Measurements from ENCODE around the gene VHLL.

Gene VHLL

DNA sequence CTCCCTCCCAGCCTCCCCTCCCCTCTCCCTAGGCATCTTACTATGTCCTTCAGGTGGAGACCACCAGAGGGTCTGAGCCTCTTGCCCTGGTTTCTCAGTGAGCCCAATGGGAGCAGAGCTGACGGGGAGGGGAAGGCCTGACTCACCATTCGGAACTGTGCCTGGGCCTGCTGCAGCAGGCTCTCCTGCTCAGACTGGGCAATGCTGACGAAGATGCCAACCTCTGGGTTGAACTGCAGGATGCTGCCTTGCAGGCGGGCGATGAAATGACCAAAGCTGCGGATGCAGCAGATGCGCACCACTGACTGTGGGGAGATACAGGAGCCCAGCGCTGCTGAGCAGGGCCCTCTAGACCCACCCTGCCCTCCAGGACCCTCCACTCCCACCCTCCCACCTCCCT is 40.2 kb downstream of the VHLL start:
- TF ChIP-seq, protein P1, sequence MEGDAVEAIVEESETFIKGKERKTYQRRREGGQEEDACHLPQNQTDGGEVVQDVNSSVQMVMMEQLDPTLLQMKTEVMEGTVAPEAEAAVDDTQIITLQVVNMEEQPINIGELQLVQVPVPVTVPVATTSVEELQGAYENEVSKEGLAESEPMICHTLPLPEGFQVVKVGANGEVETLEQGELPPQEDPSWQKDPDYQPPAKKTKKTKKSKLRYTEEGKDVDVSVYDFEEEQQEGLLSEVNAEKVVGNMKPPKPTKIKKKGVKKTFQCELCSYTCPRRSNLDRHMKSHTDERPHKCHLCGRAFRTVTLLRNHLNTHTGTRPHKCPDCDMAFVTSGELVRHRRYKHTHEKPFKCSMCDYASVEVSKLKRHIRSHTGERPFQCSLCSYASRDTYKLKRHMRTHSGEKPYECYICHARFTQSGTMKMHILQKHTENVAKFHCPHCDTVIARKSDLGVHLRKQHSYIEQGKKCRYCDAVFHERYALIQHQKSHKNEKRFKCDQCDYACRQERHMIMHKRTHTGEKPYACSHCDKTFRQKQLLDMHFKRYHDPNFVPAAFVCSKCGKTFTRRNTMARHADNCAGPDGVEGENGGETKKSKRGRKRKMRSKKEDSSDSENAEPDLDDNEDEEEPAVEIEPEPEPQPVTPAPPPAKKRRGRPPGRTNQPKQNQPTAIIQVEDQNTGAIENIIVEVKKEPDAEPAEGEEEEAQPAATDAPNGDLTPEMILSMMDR (IDR thresholded peaks at IDR 0.05), result no peak
- DNase-seq (ENCODE audit: low spot score), result no peak
- H3K4me3 ChIP-seq, result no peak overlapping the region
- no peak overlapping the region for H3K27ac ChIP-seq

DNA sequence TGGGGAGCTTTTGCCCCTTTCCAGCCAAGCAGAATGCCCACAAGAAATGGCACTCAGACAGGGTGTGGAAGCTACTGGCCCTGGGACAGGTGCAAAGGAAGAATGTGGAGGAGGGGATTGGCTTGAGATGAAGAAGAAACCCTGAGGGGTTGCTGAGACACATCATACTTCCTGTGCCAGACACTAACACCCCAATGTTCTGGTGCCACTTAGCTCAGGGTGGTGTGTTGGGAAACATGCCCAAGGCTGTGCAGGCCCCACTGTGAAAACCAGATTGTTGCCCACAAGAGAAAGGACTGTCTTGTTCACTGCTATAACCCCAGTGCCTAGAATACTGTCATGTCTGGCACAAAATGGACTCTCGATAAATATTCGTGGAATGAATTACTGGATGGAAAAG is 41.4 kb downstream of the VHLL start:
- TF ChIP-seq, protein P1 (IDR thresholded peaks at IDR 0.05), result no peak
- H3K27ac ChIP-seq, result no peak overlapping the region
- no peak for DNase-seq (ENCODE audit: low spot score)
- H3K4me3 ChIP-seq, result no peak overlapping the region

DNA sequence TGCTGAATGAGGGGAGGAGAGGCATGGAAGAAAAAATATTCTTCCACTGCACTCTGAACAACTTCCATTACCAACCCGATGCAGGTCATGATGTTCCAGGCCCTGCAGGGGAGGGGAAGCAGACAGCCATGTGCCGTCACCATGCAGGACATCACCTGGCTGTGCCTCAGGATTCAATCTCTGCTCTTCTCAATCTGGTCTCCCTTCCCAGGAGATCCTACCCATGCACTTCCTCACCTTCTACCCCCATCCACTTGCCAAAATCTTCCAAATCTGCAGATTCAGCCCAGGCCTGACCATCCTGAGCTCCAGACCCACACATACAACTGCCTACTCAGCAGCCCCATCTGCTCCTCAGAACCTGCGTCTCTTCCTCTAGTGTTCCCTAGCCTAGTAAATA is 45.5 kb downstream of the VHLL start:
- DNase-seq (ENCODE audit: low spot score), result no peak
- Histone ChIP-seq H3K4me3 (no peak overlapping the region), H3K27ac (no peak overlapping the region)
- TF ChIP-seq, protein P1 (IDR thresholded peaks at IDR 0.05), result no peak

DNA sequence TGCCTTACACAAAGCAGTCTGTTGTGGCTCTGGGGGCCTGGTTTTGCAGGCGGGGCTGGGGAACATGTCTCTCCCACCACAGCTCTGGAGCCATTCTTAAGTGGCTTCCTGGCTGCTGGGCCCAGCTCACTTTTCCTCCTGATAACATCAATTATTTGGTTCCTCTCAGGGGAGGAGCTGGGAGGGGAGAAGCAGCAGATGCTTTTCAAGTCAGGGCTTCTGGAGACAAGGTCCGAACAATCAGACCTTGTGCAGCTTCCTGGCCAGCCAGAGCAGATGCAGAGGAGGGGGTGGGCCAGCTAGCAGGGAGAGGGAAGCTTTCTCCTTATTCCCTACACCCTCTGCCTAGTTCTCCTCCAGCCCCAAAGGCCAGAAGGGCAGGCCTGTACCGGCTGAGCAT is 47.6 kb downstream of the VHLL start:
- TF ChIP-seq, protein P1 (IDR thresholded peaks at IDR 0.05), result no peak
- Histone ChIP-seq H3K27ac (no peak overlapping the region), H3K4me3 (no peak overlapping the region)
- no peak for DNase-seq (ENCODE audit: low spot score)

DNA sequence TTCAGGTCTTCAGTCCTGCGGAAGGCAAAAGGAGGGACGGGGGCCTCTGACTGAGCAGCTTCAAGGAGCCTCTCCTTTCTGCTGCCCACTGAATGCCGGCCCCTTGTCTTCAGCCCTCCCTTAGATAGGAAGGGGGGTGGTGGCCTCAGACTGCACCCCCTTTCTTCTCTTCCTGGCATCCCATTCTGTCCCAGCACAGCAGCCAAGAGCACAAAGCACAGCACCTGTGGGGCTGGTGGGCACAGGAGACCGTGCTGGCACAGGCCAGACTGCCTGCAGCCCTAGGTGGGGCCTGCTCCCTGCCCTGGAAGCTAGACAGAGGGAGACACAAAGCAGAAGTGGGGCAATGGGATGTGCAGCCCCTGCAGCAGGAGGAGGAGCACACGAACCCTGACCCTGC is 49.5 kb downstream of the VHLL start:
- H3K4me3 ChIP-seq, result no peak overlapping the region
- TF ChIP-seq, protein P1 (IDR thresholded peaks at IDR 0.05), result no peak
- DNase-seq (ENCODE audit: low spot score), result no peak

More for the DNA sequence above, 49.5 kb downstream of the VHLL start:
- H3K27ac ChIP-seq, result no peak overlapping the region
